ENCODE results near the gene WDFY4. TPM values are rescaled to one million over a fixed set of nuclear protein-coding genes. Genes with fewer than 3 reads are reported as not detected.

The WDFY4 gene
- total and polyA plus RNA-seq, 2 of the 4 experiments (the other 2 are of a cell fraction), result not detected

DNA sequence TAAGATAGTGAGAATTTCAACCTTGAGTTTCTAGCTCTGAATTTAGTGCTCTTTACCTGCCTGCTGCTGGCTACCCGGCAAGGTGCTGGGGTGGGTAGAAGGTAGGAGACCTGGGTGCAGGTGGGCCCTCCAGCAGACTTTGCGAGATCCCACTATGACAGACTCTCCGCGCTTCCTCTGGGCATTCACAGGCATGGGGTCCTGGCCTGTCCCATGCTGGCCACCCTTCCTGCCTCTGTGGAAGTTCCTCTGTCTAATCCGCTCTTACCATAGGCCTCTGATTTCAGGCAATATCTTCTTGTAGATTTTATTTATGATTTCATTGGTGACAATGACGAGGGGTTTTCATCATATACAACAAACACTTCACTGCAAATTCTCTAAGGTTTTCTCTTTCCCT is 1.2 kb upstream of the WDFY4 start:
- Histone ChIP-seq H3K36me3 (ENCODE audit: control insufficient read depth, insufficient read depth, low read length) (no peaks in the 10 kb centered on the region), H3K18ac (ENCODE audit: low read depth, low read length) (no peak overlapping the region), H3K23ac (ENCODE audit: low read depth, low read length) (no peak overlapping the region), H3K14ac (replicated peaks; ENCODE audit: low read depth, low read length) (no peak overlapping the region), H2AK9ac (replicated peaks; ENCODE audit: low read depth, low read length, poor library complexity) (no peak overlapping the region), H2BK20ac (ENCODE audit: low read depth, low read length) (no peak overlapping the region), H4K5ac (ENCODE audit: low read depth, low read length) (no peak overlapping the region), H3K79me1 (ENCODE audit: low read depth in 1 of 2, low read length in 2 of 2) (no peaks in the 10 kb centered on the region), H3K9ac (ENCODE audit: low read depth, low read length) (no peak overlapping the region), H4K91ac (ENCODE audit: insufficient read depth, low read depth, low read length) (no peak overlapping the region), H3K4me1 (ENCODE audit: control insufficient read depth, insufficient read depth, low read length) (no peaks in the 10 kb centered on the region), H4K8ac (ENCODE audit: low read depth in 2 of 2, low read length in 2 of 2) (no peak overlapping the region), H2BK120ac (ENCODE audit: low read depth, low read length) (no peak overlapping the region), H2BK15ac (ENCODE audit: low read depth, low read length) (no peak overlapping the region), H2AK5ac (ENCODE audit: low read depth, low read length) (no peak overlapping the region), H4K20me1 (ENCODE audit: insufficient read depth, low read length) (no peaks in the 10 kb centered on the region), H3K27me3 (ENCODE audit: control insufficient read depth, insufficient read depth, low read length) (peaks cover 6% of the 10 kb centered on the region), H3K56ac (ENCODE audit: extremely low read depth, insufficient read depth, low read length) (no peak overlapping the region), H2AFZ (replicated peaks; ENCODE audit: low read length, poor library complexity) (no peak overlapping the region), H3K4me3 (ENCODE audit: insufficient read depth, low read depth, low read length) (no peak overlapping the region), H3K4me2 (ENCODE audit: low read depth, low read length) (no peak overlapping the region), H2BK5ac (ENCODE audit: low read depth, low read length, poor library complexity, severe bottlenecking) (no peak overlapping the region), H3K9me3 (ENCODE audit: control insufficient read depth, insufficient read depth, low read length) (no peaks in the 10 kb centered on the region), H3K27ac (ENCODE audit: insufficient read depth, low read length) (no peak overlapping the region), H3K4ac (ENCODE audit: low read depth, low read length) (no peak overlapping the region), H3K9me1 (ENCODE audit: insufficient read depth, low read length) (no peaks in the 10 kb centered on the region)
- in situ Hi-C loops (cut with MboI; ENCODE audit: low sequenced_read_pairs) (no loop called here), intact Hi-C loops (cut with micrococcal nuclease) (no loop called here), dilution Hi-C loops (cut with HindIII; ENCODE audit: low sequenced_read_pairs, unreplicated experiment) (no loop called here)
- TF ChIP-seq POLR2A (IDR thresholded peaks at IDR 0.05; ENCODE audit: low read depth, low read length) (no peak), MXI1 (IDR thresholded peaks at IDR 0.05; ENCODE audit: borderline replicate concordance, low read depth, low read length) (no peak), RAD21 (IDR thresholded peaks at IDR 0.05; ENCODE audit: low read length) (no peak), FOS (IDR thresholded peaks at IDR 0.05; ENCODE audit: low read depth, low read length) (no peak), MAZ (IDR thresholded peaks at IDR 0.05; ENCODE audit: borderline replicate concordance, low read depth, low read length) (no peak), SMC3 (IDR thresholded peaks at IDR 0.05; ENCODE audit: low read depth, low read length) (no peak), RFX5 (IDR thresholded peaks at IDR 0.05; ENCODE audit: low read depth, low read length) (no peak)
- TF ChIP-seq, protein P1, sequence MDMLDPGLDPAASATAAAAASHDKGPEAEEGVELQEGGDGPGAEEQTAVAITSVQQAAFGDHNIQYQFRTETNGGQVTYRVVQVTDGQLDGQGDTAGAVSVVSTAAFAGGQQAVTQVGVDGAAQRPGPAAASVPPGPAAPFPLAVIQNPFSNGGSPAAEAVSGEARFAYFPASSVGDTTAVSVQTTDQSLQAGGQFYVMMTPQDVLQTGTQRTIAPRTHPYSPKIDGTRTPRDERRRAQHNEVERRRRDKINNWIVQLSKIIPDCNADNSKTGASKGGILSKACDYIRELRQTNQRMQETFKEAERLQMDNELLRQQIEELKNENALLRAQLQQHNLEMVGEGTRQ (IDR thresholded peaks at IDR 0.05; ENCODE audit: low read depth, low read length), result no peak
- DNase-seq (no peak), ATAC-seq (ENCODE audit: low read depth) (no peak)
- no TSS peak for BruUV-seq (replicated peaks)
- CTCF ChIA-PET, result interaction anchor here (1.1 kb wide), 1 partner anchor 27 kb away, joined by 3 read pairs; no protein-coding TSS in a partner anchor
- POLR2A ChIA-PET (ENCODE audit: unreplicated experiment), result no interaction called here
- no CpG with 5 or more reads among the region's 6 CpGs for WGBS, 2 experiments (ENCODE audit: extremely low coverage in 2 of 2, insufficient read length in 1 of 2)

All from IMR-90 (cell line).